HG03135 (cell line): ENCODE results near the gene PLD2.
"Not testable (repeated sequence)": the region's sequence is repeated elsewhere in the genome, so short reads cannot be mapped to it uniquely, and the experiment has no call there.

Source experiments
- ATAC-seq: cut with Tn5 transposase; IDR thresholded peaks from one replicate; pipeline ENCODE4 v1.9.1; 2021; ENCODE audit warnings: mild to moderate bottlenecking, moderate library complexity; ENCODE audit not compliant: unreplicated experiment

The PLD2 gene

DNA sequence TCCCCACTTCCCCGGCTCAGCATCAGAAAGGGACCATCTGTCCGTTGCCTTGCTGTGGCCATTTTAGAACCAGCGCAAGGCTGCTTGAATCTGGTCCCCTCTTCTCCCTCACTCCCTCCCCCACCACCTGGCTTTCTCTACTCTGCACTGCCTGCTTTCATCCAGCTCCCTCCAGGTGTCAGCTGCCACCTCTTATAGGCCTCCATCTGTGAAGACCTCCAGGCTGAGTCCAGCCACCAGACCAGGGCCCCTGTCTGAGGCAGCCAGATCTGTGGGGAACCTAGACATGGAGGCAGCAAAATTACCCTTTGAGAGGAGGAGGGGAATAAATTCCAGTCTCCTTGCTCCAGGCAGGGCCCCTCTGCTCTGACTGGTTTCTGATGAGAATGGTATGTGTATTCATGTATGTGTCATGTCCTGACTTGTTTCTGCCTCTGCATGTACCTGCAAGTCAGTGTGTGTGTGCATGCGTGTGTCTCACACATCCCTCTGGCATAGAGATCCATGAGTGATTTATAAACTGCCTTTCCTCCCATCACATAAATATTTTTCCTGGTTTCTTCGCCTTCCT, 47.2 kb downstream of the PLD2 start:
- ATAC-seq, result no peak

DNA sequence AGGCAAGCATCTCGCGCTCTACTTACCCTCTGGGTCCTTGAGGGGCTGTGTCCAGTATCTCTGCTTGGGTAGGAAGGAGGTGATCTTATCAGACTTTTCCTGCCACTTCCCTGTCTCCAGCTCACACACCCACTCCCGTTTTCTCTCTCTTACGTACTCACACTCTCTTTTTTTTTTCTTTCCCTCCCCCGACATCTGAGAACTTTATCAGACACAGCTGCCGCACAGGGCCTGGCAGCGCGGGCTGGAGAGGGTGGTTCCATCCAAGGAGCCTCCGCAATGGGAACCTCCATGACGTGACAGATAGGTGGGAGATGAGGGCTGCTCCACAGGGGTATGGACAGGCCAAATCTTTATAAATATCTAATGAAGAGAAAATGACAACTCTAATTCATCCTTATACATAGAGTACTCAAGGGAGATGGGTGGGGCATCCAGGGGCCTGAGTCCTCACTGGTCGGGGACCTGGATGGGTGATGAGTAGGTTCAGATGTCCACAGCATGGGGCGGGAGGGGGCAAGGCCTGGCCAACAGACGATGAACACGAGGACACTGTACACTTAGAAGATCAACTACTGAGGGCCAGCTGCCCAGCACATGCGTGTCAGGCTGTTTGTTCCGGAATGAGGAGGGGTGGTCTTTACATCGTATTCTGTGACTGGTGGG, 49.5 kb downstream of the PLD2 start:
- no peak for ATAC-seq

DNA sequence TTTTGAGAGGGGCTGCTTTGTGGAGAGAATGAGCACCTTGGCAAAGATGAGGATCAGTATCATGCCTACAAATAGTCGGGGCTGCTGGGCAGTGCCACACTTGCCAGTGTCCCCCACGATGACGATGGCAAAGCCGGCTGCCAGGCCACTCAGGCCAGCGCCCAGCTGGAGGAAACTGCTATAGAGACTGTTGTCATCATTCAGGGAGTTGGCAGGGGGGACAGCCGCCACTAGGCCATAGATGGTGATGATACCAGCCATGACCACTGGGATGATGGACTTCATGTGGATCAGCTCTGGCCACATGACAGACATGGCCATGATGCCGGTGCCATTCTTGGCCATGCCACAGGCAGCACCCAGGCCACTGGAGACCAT, 50.0 kb downstream of the PLD2 start:
- no peak for ATAC-seq

GRCh38 chr17:4857347-4857746, 50.4 kb downstream of the PLD2 start:
- ATAC-seq, result not testable (repeated sequence)

GRCh38 chr17:4858068-4858881, 51.3 kb downstream of the PLD2 start:
- no peak for ATAC-seq

DNA sequence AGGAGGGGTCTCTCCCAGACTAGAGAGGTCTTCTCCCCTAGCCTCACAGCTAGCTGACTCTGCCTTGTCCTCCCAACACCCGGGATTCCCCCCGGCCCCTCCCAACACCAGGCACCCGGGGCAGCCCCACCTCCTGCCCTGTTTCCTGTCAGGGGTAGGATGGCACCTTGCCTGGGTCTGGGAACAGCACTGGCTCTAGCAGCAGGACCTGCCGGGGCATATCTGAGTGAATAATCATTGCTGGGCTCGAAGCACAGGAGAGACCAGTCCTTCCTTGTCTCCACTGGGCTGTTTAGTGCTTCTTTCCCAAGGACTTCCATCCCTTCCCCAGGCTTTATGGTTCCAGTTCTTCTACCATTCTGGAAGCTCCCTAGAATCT, 51.9 kb downstream of the PLD2 start:
- ATAC-seq, result no peak

GRCh38 chr17:4859816-4860625, 53.1 kb downstream of the PLD2 start:
- no peak for ATAC-seq

- no peak for ATAC-seq
Measured at GRCh38 chr17:4860651-4861050, 53.7 kb downstream of the PLD2 start.

DNA sequence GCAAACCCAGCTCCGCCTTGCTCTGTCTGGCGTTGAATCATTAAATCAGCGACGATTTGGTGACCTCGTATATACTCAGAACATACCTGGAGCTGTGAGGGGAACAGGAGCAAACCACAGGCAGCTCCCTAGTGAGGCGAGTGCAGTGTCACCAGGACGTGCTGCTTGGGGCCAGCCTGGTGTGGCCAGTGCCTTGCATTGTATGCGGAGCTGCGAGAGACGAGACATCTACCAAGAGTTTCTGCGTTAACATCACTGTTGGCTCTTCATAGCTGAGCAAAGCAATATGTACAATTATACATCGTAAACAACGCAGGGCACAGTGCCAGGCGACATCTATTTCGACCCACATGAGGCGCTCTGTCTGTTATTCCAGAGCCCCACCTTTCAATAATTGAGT, 54.1 kb downstream of the PLD2 start:
- no peak for ATAC-seq

GRCh38 chr17:4862720-4863119, 55.8 kb downstream of the PLD2 start:
- no peak for ATAC-seq

- no peak for ATAC-seq
Measured at GRCh38 chr17:4863321-4863720, 56.4 kb downstream of the PLD2 start.

- not testable (repeated sequence) for ATAC-seq
Measured at GRCh38 chr17:4867535-4867934, 60.6 kb downstream of the PLD2 start.

DNA sequence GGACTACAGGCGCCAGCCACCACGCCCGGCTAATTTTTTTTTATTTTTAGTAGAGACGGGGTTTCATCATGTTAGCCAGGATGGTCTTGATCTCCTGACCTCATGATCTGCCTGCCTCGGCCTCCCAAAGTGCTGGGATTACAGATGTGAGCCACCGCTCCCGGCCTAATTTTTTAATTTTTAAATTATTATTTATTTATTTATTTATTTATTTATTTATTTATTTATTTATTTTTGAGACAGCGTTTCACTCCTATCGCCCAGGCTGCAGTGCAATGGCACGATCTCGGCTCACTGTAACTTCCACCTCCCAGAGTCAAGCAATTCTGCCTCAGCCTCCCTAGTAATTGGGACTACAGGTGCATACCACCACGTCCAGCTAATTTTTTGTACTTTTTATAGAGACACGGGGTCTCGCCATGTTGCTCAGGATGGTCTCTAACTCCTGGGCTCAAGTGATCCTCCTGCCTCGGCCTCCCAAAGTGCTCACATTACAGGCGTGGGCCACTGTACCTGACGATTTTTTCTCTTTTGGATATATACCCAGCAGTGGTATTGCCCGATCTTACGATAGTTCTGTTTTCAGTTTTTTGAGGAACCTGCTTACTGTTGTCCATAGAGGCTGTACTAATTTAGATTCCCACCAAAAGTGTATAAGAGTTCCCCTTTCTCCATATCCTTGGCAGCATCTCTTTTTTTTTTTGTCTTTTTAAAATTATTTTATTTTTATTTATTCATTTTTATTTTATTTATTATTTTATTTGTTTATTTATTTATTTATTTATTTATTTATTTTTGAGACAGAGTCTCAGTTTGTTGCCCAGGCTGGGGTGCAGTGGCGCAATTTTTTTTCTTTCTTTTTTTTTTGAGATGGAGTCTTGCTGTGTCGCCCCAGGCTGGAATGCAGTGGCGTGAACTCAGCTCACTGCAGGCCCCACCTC, 62.4 kb downstream of the PLD2 start:
- not testable (repeated sequence) for ATAC-seq

- ATAC-seq, result no peak
Measured at GRCh38 chr17:4870855-4871254, 63.9 kb downstream of the PLD2 start.

DNA sequence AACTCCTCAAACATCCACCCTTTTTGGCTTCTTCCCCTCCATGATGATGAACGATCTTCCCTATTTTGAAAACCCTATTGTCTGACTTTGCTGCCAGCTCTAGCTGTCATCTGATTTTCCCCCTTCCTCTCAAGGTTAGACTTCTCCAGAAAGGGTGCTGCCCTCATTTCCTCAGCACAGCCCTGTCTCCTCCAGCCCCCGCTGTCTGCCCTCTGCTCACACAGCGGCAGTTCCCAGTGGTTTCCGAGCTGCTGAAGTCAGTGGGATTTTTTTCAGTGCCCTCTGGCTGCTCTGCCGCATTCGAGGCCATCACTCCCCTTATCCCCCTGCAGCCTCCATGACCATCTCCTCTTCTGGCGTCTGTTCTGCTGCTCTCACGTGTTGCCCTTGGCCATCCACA, 65.8 kb downstream of the PLD2 start:
- ATAC-seq, result no peak
